Measurements from ENCODE around the gene MCTP1. TPM values are rescaled to one million over a fixed set of nuclear protein-coding genes. Genes with fewer than 3 reads are reported as not detected.

MCTP1 gene
- polyA plus RNA-seq, 10 donors: 6.6 to 10.6 (median 9.6) TPM

GRCh38 chr5:95076395-95077185 lies 208.3 kb downstream of the MCTP1 start:
- no peak for DNase-seq

GRCh38 chr5:95075111-95075510 lies 209.8 kb downstream of the MCTP1 start:
- no peak for DNase-seq

- no peak for DNase-seq
Observed at GRCh38 chr5:95072281-95072680, 212.6 kb downstream of the MCTP1 start.

GRCh38 chr5:95070866-95071265 lies 214.0 kb downstream of the MCTP1 start:
- DNase-seq: no peak

- no peak for DNase-seq
Observed at GRCh38 chr5:95070453-95070852, 214.4 kb downstream of the MCTP1 start.

- DNase-seq: no peak
Observed at GRCh38 chr5:95069948-95070347, 214.9 kb downstream of the MCTP1 start.

- no peak for DNase-seq
Observed at GRCh38 chr5:95069021-95069420, 215.9 kb downstream of the MCTP1 start.

GRCh38 chr5:95068289-95068910 lies 216.5 kb downstream of the MCTP1 start:
- DNase-seq: no peak

- DNase-seq: no peak
Observed at GRCh38 chr5:95066048-95066447, 218.8 kb downstream of the MCTP1 start.

- DNase-seq: no peak
Observed at GRCh38 chr5:95063492-95063891, 221.4 kb downstream of the MCTP1 start.

- DNase-seq: no peak
Observed at GRCh38 chr5:95060098-95060497, 224.8 kb downstream of the MCTP1 start.

- DNase-seq: no peak
Observed at GRCh38 chr5:95059636-95060035, 225.3 kb downstream of the MCTP1 start.

GRCh38 chr5:95057615-95058014 lies 227.3 kb downstream of the MCTP1 start:
- DNase-seq: no peak

- no peak for DNase-seq
Observed at GRCh38 chr5:95053253-95053652, 231.6 kb downstream of the MCTP1 start.

GRCh38 chr5:95050708-95051107 lies 234.2 kb downstream of the MCTP1 start:
- no peak for DNase-seq

- no peak for DNase-seq
Observed at GRCh38 chr5:95048628-95049027, 236.3 kb downstream of the MCTP1 start.

GRCh38 chr5:95045181-95045965 lies 239.5 kb downstream of the MCTP1 start:
- DNase-seq: no peak

- no peak for DNase-seq
Observed at GRCh38 chr5:95044096-95044495, 240.8 kb downstream of the MCTP1 start.

GRCh38 chr5:95043648-95044047 lies 241.2 kb downstream of the MCTP1 start:
- no peak for DNase-seq

- DNase-seq: no peak
Observed at GRCh38 chr5:95043234-95043633, 241.7 kb downstream of the MCTP1 start.

- no peak for DNase-seq
Observed at GRCh38 chr5:95042037-95042436, 242.9 kb downstream of the MCTP1 start.

GRCh38 chr5:95035891-95036685 lies 248.8 kb downstream of the MCTP1 start:
- no peak for DNase-seq

Data from muscle of back (tissue), 11 donors.